NCI-H748 (cell line): ENCODE results near the gene TENM3.

Experiments used
- DNase-seq: peaks from one replicate; lab custom pipeline; 2025; ENCODE audit not compliant: unreplicated experiment; lab: John Stamatoyannopoulos, UW

The TENM3 gene

DNA sequence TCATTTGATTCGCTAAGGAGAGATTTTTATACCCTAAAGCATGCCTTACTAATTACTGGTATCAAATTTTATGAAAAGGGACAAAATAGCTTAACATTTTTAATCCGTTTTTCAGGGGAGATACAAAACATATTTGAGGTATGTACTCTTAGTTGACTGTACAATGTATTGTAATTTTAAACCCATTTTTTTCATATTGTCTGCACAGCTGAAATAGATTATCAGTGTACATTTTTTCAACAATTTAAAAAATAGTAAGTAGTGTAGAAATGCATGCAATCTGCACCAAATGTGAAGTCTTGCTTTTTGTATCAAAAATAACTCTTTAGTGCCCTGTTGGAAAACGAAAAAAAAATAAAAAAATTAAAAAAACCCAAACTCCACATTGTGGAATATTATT is 82.2 kb downstream of the TENM3 start:
- no peak for DNase-seq

DNA sequence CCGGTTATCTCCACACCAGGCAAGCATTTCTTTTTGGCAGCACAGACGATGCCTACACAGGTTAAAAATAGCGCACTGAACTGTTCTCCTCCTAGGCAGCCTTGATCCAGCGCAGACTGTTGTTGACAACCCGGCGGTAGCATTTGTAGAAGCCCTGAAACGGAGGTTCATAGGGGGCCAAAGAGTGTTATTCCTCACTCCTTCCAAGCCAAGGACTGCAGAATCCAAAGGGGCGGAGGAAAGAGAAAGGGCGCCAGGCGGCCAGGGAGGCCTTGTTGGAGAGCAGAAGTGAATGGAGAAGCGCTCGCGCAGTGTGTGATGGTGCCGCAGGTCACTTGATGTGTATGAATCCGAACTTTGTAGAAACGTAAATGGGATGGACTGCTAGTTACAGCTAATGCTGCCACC is 82.7 kb downstream of the TENM3 start:
- DNase-seq: no peak

GRCh38 chr4:182328505-182328904 is 85.3 kb downstream of the TENM3 start:
- DNase-seq: no peak

DNA sequence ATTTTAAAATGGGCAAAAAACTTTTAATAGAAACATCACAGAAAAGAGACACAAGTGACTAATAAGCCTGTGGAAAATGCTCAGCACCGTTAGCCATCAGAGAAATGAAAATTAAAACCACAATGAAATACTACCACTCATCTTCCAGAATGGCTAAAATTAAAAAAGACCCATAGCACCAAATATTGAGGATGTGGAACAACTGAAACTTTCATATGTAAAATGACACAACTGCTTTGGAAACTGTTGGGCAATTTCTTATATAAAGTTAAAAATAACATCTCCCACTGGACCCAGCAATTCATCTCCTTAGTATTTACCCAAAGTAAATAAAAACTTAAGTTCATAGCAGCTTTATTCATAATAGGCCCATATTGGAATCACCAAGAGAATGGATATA is 94.2 kb downstream of the TENM3 start:
- DNase-seq: no peak

- no peak for DNase-seq
Observed at GRCh38 chr4:182338063-182338462, 94.9 kb downstream of the TENM3 start.

- no peak for DNase-seq
Observed at GRCh38 chr4:182338746-182339145, 95.5 kb downstream of the TENM3 start.

DNA sequence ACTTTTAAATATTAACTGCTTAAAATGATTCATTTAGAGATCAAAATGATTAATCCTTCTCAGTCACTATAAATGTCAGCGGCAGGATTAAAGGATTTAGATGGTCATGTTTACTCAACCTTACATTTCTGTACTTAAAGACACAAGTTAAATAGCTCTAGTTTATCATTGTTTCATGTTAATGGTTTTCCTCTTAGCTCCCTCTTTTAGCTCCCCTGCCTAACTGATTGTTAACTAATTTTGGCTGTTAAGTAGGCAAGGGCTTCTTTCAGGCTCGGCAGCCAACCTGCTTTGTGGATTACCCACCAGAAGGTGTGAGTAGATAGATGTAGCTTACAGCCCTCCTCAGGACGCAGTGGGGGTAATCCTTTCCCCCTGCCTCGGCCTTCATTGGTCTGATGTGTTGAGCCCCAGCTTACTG is 96.0 kb downstream of the TENM3 start:
- no peak for DNase-seq

DNA sequence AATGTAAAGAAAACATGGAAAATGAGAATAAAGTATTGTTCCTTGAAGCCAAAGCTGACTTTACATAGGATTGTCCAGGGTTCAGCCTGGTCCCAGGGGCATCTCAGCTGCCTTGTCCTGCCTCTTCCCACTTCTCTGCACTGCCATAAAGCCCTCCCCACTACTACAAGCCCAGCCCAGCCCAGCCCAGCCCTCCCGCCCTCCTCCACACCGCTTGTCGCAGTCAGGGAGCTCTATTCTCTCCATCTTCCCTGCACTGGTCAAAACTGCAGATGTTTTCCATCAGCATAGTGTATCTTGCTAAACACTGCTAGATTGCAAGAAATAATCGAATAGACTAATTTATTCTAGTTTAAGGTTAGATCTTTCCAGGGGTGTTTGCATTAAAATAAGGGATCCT is 100.3 kb downstream of the TENM3 start:
- DNase-seq: no peak

- no peak for DNase-seq
Observed at GRCh38 chr4:182344968-182345367, 101.8 kb downstream of the TENM3 start.

GRCh38 chr4:182346250-182346649 is 103.0 kb downstream of the TENM3 start:
- no peak for DNase-seq

GRCh38 chr4:182346675-182347375 is 103.6 kb downstream of the TENM3 start:
- no peak for DNase-seq

- no peak for DNase-seq
Observed at GRCh38 chr4:182348779-182349326, 105.7 kb downstream of the TENM3 start.

GRCh38 chr4:182350041-182350440 is 106.8 kb downstream of the TENM3 start:
- no peak for DNase-seq

GRCh38 chr4:182351485-182351884 is 108.3 kb downstream of the TENM3 start:
- DNase-seq: no peak

- no peak for DNase-seq
Observed at GRCh38 chr4:182354106-182354505, 110.9 kb downstream of the TENM3 start.

DNA sequence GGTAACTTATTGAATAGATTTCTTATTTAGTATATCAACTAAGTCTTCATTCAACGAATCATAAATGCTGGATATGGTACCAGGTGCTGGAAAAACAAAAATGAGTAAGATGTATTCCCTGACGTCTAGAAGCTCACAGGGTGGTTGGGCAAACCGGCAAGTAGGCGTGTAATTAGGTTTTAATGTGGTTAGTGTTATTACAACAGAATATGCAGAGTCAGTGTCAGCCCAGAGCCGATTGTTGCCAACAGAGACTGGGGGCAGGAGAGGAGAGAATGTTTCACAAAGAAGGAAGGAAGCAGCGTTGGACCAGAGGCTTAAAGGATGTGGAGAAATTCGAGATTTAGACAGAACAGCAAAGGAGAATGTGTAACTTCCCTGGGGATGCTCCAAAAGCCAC is 111.7 kb downstream of the TENM3 start:
- no peak for DNase-seq

DNA sequence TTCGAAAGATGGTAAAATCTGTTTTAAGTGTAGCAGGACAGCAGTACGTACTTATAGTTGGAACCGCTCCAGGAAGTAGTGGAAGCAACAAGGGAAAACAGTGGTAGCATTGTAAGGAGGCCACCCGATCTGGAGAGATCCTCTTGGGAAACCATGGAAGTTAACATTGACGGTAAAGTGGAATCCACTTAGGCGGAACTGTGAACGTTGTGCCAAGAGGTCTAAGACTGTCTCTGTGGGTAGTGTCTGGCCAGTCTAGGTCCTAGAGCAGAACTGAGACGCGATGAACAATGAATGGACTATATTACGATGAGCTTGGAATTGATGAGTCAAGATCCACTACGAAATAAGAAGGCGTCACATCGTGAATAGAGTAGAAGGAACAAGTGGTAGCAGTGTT is 124.0 kb downstream of the TENM3 start:
- DNase-seq: no peak

DNA sequence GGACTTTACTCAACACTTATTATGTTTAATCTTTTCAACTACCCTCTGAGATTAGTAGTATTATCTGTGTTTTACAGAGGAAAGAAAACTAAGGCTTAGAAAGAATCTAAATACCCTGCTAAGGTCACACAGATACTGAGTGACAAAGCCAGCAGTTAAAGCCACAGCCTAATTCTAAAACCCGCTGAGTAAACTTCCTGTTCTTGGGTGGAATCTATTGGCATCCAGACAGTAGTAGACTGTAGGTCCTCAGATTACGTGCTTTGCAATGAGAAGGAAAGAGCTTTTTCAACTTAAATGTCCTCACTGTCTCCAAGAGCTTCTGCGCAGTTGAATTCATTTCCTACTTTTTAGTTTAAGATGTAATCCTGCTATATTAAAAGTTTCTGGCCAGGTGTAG is 126.0 kb downstream of the TENM3 start:
- no peak for DNase-seq

- DNase-seq: no peak
Observed at GRCh38 chr4:182370491-182370890, 127.3 kb downstream of the TENM3 start.

- DNase-seq: no peak
Observed at GRCh38 chr4:182380771-182381181, 137.6 kb downstream of the TENM3 start.

DNA sequence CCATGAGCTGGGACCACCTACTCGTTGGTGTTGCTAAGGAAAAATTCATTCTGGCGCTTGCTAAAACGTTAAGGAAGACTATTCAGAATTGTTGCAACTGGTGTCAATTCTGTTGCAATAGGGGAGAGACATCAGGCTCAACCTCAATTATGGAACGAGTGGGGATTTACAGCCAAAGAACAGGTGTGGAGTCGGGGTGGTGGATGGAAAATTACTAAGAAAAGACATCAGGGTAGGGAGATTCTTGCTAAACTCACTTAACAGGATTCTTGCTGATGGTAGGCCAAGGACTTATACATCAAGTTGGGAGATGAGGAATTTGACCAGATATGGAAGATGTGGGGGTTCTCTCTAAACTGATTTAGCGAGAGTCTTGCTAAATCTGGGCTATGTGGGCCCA is 139.7 kb downstream of the TENM3 start:
- no peak for DNase-seq

DNA sequence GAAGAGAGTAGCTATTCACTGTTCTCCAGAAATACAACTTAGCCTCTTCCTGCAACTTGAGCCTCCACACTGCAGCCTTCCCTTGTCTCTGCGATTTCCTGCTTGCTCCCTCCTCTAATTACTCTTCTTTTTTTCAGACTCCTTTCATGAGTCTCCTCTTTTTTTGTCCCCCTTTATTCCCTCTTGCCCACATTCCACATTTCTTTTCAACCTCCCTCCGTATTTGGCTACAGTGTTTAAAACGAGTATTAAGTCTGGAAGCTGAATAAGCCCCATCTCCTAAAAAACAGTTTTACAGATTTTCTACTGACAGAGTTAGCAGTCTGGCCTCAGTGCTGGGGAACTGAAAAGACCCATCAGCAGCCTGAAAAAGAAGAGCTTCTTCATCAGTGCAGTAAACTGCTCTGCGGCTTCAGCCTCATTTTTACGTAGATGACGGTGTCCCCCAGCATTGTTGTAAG is 141.5 kb downstream of the TENM3 start:
- DNase-seq: no peak

- no peak for DNase-seq
Observed at GRCh38 chr4:182385897-182386296, 142.7 kb downstream of the TENM3 start.
